K562 (cell line): ENCODE measurements around the gene PIANP. TPM values are rescaled to one million over a fixed set of nuclear protein-coding genes. Genes with fewer than 3 reads are reported as not detected.

Experiments used
- ATAC-seq: fragments of 200-7000 bp; cut with Tn5 transposase; 3 replicates; pipeline ENCODE4 v1.9.1; 2020; ENCODE audit warnings: moderate library complexity
- BruUV-seq: library from RNA; stranded (reverse); fragments of 400-500 nt; replicated peaks from 2 replicates; lab custom pipeline; 2021; lab: Mats Ljungman, UMichigan
- CTCF ChIA-PET: fragments of 300-600 bp; formaldehyde crosslinking; extraction: SDS; loops from one replicate; lab custom pipeline; 2021; ENCODE audit warnings: low intra/inter-chr PET ratio; lab: Yijun Ruan, JAX
- POLR2A ChIA-PET: fragments of 300-600, 350-650 bp; sonication (Branson Sonifier 250); formaldehyde crosslinking; extraction: SDS; loops from one replicate; lab custom pipeline; 2021; ENCODE audit warnings: antibody characterized with exemption, inconsistent platforms; lab: Yijun Ruan, JAX
- DNase-seq, 4 experiments: peaks; one replicate each; pipeline versions ENCODE4 v3.0.0 to v3.0.0-alpha.2; 2011 to 2018; ENCODE audit warnings: low spot score in 3 of 4, mixed read lengths in 3 of 4; ENCODE audit errors: extremely low read depth in 1 of 4
- FAIRE-seq: peaks from 2 replicates; lab custom pipeline; 2011; peaks lifted over from hg19 to GRCh38; lab: Jason Lieb, UNC
- H2AFZ ChIP-seq: 2 replicates; pipeline ENCODE4 v1.6.0; 2011; ENCODE audit warnings: low read depth, low read length, control low read depth, inconsistent platforms
- H3K27ac ChIP-seq: fragments of 200-600 bp; 3 replicates; pipeline ENCODE4 v1.8.0; 2011; ENCODE audit warnings: low read depth, mild to moderate bottlenecking, control low read depth, inconsistent platforms, low read length, moderate library complexity, mixed read lengths; ENCODE audit errors: extremely low read depth
- H3K27me3 ChIP-seq, 2 experiments: fragments of 300-600 bp in 1 of 2; 2 replicates in 1 of 2; 3 replicates in 1 of 2; pipeline versions ENCODE4 v1.6.0 to v1.8.0; 2011; ENCODE audit warnings: inconsistent platforms in 2 of 2, low read length in 2 of 2, mild to moderate bottlenecking in 1 of 2, mixed read lengths in 1 of 2, moderate library complexity in 1 of 2; ENCODE audit not compliant: control insufficient read depth in 2 of 2, insufficient read depth in 2 of 2
- H3K36me3 ChIP-seq: fragments of 300-600 bp; 3 replicates; pipeline ENCODE4 v1.8.0; 2011; ENCODE audit warnings: mild to moderate bottlenecking, low read length, inconsistent platforms; ENCODE audit not compliant: control insufficient read depth, insufficient read depth
- H3K4me1 ChIP-seq, 2 experiments: fragments of 200-600 bp in 1 of 2; replicated peaks in 1 of 2; 2 replicates in 1 of 2; 3 replicates in 1 of 2; pipeline versions ENCODE4 v1.5.1 to v1.8.0; 2011; ENCODE audit warnings: inconsistent platforms in 2 of 2, low read length in 2 of 2, mild to moderate bottlenecking in 1 of 2, mixed read lengths in 1 of 2, moderate library complexity in 1 of 2; ENCODE audit not compliant: control insufficient read depth in 2 of 2, insufficient read depth in 2 of 2
- H3K4me2 ChIP-seq: 2 replicates; pipeline ENCODE4 v1.6.1; 2011; ENCODE audit warnings: low read length, control low read depth, inconsistent platforms, mixed read lengths; ENCODE audit not compliant: insufficient read depth
- H3K4me3 ChIP-seq: fragments of 200-600 bp; sonication (generic), shearing (Covaris generic); 2 replicates; pipeline ENCODE4 v1.5.1; 2016; ENCODE audit warnings: control low read depth, inconsistent platforms
- H3K79me2 ChIP-seq: fragments of 200-600 bp; 3 replicates; pipeline ENCODE4 v1.8.0; 2011; ENCODE audit warnings: low read length, inconsistent platforms; ENCODE audit not compliant: control insufficient read depth, insufficient read depth
- H3K9ac ChIP-seq, 2 experiments: 2 replicates each; pipeline versions ENCODE4 v1.6.0 to v1.6.1; 2011; ENCODE audit warnings: low read depth in 2 of 2, low read length in 2 of 2, control low read depth in 1 of 2, inconsistent platforms in 1 of 2, mild to moderate bottlenecking in 1 of 2, mixed read lengths in 1 of 2; ENCODE audit not compliant: insufficient read depth in 1 of 2
- H3K9me1 ChIP-seq: one replicate; pipeline ENCODE4 v1.6.0; 2011; ENCODE audit warnings: inconsistent platforms, mild to moderate bottlenecking, low read length, moderate library complexity; ENCODE audit not compliant: control insufficient read depth, insufficient read depth
- H3K9me3 ChIP-seq: replicated peaks from 2 replicates; pipeline ENCODE4 v1.5.1; 2011; ENCODE audit warnings: low read depth, low read length, inconsistent platforms; ENCODE audit not compliant: control insufficient read depth, insufficient read depth
- H4K20me1 ChIP-seq: replicated peaks from 2 replicates; pipeline ENCODE4 v1.6.1; 2011; ENCODE audit warnings: low read length, inconsistent platforms, mixed read lengths; ENCODE audit not compliant: control insufficient read depth, insufficient read depth
- CTCFL ChIP-seq: IDR thresholded peaks from 2 replicates; pipeline ENCODE4 v1.6.1; 2011; ENCODE audit warnings: borderline replicate concordance, low read depth, mild to moderate bottlenecking, moderate library complexity, low read length; ENCODE audit not compliant: insufficient read depth, poor library complexity, severe bottlenecking
- HMGXB4 ChIP-seq: sonication (generic); formaldehyde crosslinking; IDR thresholded peaks from 2 replicates; pipeline ENCODE4 v1.8.1; 2023; ENCODE audit warnings: mild to moderate bottlenecking, missing genetic modification reagents
- KDM2B ChIP-seq: fragments of 250-450 bp; sonication (Bioruptor Pico); IDR thresholded peaks from 2 replicates; pipeline ENCODE4 v1.8.0; 2021; ENCODE audit warnings: mild to moderate bottlenecking, moderate library complexity
- POLR2AphosphoS5 ChIP-seq: IDR thresholded peaks from 2 replicates; pipeline ENCODE4 v1.6.1; 2011; ENCODE audit warnings: mild to moderate bottlenecking, low read depth, low read length, moderate library complexity; ENCODE audit not compliant: control insufficient read depth, insufficient read depth
- SPI1 ChIP-seq: IDR thresholded peaks from 2 replicates; pipeline ENCODE4 v1.6.1; 2011; ENCODE audit warnings: low read depth, low read length, control low read depth, borderline replicate concordance
- WGBS: fragments of 100-300 bp; shearing (Covaris generic); methylation state at CpG from one replicate; pipeline ENCODE4 v1.1.6; 2016; ENCODE audit warnings: low coverage, mixed read lengths; ENCODE audit not compliant: insufficient coverage; ENCODE audit errors: missing lambda C conversion rate; 5-methylcytosine and 5-hydroxymethylcytosine counted together
- in situ Hi-C: fragments of 300-500 bp; cut with MboI; formaldehyde crosslinking; loops from 4 replicates; pipeline ENCODE4 v1.15.0; 2018; ENCODE audit warnings: inconsistent platforms, mixed read lengths
- intact Hi-C: fragments of 100-400 bp; cut with micrococcal nuclease; formaldehyde crosslinking; loops from 2 replicates; pipeline ENCODE4 v1.14.2; 2022
- polyA plus RNA-seq, 8 experiments: library from polyadenylated mRNA; depleted of rRNA in 4 of 8; stranded (reverse) in 5 of 8; unstranded in 3 of 8; fragments of >200 nt; fragmentation: Nextera tagmentation in 2 of 8; fragmentation: Illumina TruSeq in 1 of 8; extraction: Ambion mirVana in 2 of 8; extraction: Trizol in 1 of 8; gene quantifications; 2 replicates each; pipeline versions ENCODE4 v1.2.1 to v1.2.3, GENCODE V29; 2011 to 2014; ENCODE audit warnings: inconsistent platforms in 1 of 8, missing spikeins in 1 of 8
- total RNA-seq, 7 experiments: library from RNA; depleted of rRNA in 6 of 7; stranded (reverse); fragments of >200 nt in 6 of 7; fragmentation: Illumina TruSeq in 2 of 7; extraction: Trizol in 2 of 7; gene quantifications; 2 replicates each; pipeline versions ENCODE4 v1.2.1 to v1.2.3, GENCODE V29; 2011 to 2021; ENCODE audit warnings: low replicate concordance in 1 of 7

The PIANP gene
- total and polyA plus RNA-seq, 9 of the 15 experiments (the other 6 are each of a cell fraction or from before 2014, with no cell fraction given) = 0.07 TPM; not detected in 8

- no peaks in the 10 kb centered on the region for H3K9me1 ChIP-seq
- H4K20me1 ChIP-seq = no peaks in the 10 kb centered on the region
- H3K9ac ChIP-seq = no peak overlapping the region; a peak in 1 of 4 replicates
- peaks cover 34% of the 10 kb centered on the region; the same call in 2 of the 3 replicates for H3K36me3 ChIP-seq
- no peak overlapping the region for H3K4me3 ChIP-seq
- WGBS = 92% methylated on average over 15 of the region's 18 CpGs
- H2AFZ ChIP-seq = no peak overlapping the region
- FAIRE-seq = no peak
- no TSS peak for BruUV-seq
- no peak overlapping the region for H3K4me2 ChIP-seq
- CTCF ChIA-PET = no interaction called here
- H3K79me2 ChIP-seq = peaks cover 13% of the 10 kb centered on the region
- H3K27me3 ChIP-seq = no peaks in the 10 kb centered on the region
- intact Hi-C loops = no loop called here
- peaks cover 6 to 11% of the 10 kb centered on the region in 2 experiments; a peak in 3 of 5 replicates for H3K4me1 ChIP-seq
- no peaks in the 10 kb centered on the region for H3K9me3 ChIP-seq
- no peak for TF ChIP-seq SPI1
- TF ChIP-seq KDM2B (CRISPR knock-in tag) = no peak
- TF ChIP-seq CTCFL = no peak
- no peak for TF ChIP-seq HMGXB4
- TF ChIP-seq POLR2AphosphoS5 = no peak
- ATAC-seq = no peak
- H3K27ac ChIP-seq = no peak overlapping the region
- in situ Hi-C loops = no loop called here
- DNase-seq = no peak
- POLR2A ChIA-PET = no interaction called here
These were observed 28.6 kb upstream of the PIANP start for GRCh38 chr12:6729186-6729585.
